Activated CD8-positive, alpha-beta T cell treated with anti-CD3 and anti-CD28 coated beads for 36 hours (primary cell): Measurements from ENCODE around the gene LRRC4B. TPM values are rescaled to one million over a fixed set of nuclear protein-coding genes. Genes with fewer than 3 reads are reported as not detected.
"Not testable (repeated sequence)": the region's sequence is repeated elsewhere in the genome, so short reads cannot be mapped to it uniquely, and the experiment has no call there.

Source experiments
- ATAC-seq: fragments of 200-7000 bp; cut with Tn5 transposase; one replicate; pipeline ENCODE4 v1.10.0; 2021; ENCODE audit warnings: mild to moderate bottlenecking, moderate library complexity
- CTCF ChIA-PET: fragments of 350-600 bp; sonication (Branson Sonifier 250); formaldehyde crosslinking; loops from one replicate; lab custom pipeline; 2021; ENCODE audit warnings: antibody characterized with exemption; lab: Charles Lee
- POLR2A ChIA-PET: fragments of 350-600 bp; sonication (Branson Sonifier 250); formaldehyde crosslinking; loops from one replicate; lab custom pipeline; 2021; ENCODE audit warnings: antibody characterized with exemption; lab: Charles Lee
- DNase-seq: peaks from one replicate; pipeline ENCODE4 v3.0.0-alpha.2; 2020
- H3K27ac Mint-ChIP-seq: one replicate; pipeline ENCODE4 v1.8.0; 2021; ENCODE audit warnings: mild to moderate bottlenecking, mixed read lengths
- H3K27me3 Mint-ChIP-seq: one replicate; pipeline ENCODE4 v1.8.0; 2021; ENCODE audit warnings: mixed read lengths
- H3K36me3 Mint-ChIP-seq: one replicate; pipeline ENCODE4 v1.8.0; 2021; ENCODE audit warnings: low read depth, mixed read lengths
- H3K4me1 Mint-ChIP-seq: one replicate; pipeline ENCODE4 v1.8.0; 2021; ENCODE audit warnings: low read depth, mixed read lengths
- H3K4me3 Mint-ChIP-seq: one replicate; pipeline ENCODE4 v1.8.0; 2021; ENCODE audit warnings: mild to moderate bottlenecking, moderate library complexity, mixed read lengths
- H3K9me3 Mint-ChIP-seq: one replicate; pipeline ENCODE4 v1.8.0; 2021; ENCODE audit warnings: mixed read lengths
- intact Hi-C: fragments of 100-400 bp; cut with micrococcal nuclease; formaldehyde crosslinking; loops from one replicate; pipeline ENCODE4 v1.10.0; 2022
- total RNA-seq, 2 experiments: library from RNA; stranded (reverse); gene quantifications; one replicate each; pipeline ENCODE4 v1.2.3, GENCODE V29; 2021
- TF ChIP-seq, protein P1 (sequence below): fragments of 200-600 bp; IDR thresholded peaks from one replicate; pipeline ENCODE4 v1.8.0; 2022; ENCODE audit warnings: antibody characterized with exemption, mild to moderate bottlenecking

LRRC4B gene, protein sequence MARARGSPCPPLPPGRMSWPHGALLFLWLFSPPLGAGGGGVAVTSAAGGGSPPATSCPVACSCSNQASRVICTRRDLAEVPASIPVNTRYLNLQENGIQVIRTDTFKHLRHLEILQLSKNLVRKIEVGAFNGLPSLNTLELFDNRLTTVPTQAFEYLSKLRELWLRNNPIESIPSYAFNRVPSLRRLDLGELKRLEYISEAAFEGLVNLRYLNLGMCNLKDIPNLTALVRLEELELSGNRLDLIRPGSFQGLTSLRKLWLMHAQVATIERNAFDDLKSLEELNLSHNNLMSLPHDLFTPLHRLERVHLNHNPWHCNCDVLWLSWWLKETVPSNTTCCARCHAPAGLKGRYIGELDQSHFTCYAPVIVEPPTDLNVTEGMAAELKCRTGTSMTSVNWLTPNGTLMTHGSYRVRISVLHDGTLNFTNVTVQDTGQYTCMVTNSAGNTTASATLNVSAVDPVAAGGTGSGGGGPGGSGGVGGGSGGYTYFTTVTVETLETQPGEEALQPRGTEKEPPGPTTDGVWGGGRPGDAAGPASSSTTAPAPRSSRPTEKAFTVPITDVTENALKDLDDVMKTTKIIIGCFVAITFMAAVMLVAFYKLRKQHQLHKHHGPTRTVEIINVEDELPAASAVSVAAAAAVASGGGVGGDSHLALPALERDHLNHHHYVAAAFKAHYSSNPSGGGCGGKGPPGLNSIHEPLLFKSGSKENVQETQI
- not detected for total RNA-seq

DNA sequence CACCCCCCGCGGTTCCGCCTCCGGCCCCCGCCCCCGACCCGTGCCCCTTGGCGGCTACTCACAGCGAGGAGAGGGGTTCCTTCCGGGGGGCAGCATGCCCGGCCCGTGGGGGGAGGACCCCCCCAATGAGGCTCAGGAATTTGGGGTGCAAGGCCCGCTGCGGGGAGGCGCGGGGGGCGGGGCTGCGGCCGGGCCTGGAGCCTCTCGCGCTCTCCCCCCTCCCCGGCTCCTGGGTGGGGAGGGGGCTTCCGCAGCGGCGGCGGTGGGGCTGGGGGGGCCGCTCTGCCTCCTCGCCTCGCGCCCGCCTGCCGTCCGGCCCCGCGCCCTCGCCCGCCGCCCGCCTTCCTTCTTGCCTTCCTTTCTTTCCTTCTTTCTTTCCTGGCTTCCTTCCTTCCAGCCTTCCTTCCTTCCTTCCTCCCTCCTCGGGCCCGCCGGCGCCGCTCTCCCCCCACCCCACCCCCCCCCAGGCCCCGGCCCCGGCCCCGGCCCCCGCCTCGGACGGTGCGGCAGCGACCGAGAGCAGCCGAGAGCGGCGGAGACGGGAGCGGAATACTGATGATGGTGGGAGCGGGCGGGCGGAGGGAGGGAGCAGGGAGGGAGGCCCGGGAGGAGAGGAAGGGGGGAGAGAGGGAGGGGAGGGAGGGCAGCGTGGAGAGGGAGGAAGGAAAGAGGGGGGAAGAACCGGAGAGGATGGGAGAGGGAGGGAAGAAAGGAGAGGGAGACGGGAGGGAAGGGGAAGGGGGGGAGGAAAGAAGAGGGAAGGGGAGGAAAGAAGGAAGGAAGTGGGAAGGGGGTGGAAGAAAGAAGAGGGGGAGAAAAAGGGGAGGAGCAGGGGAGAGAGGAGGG is at the start of gene LRRC4B:
Gene LRRC4B, minus strand, starts transcription at position 554 of the 846 bp plus-strand sequence. CDS start 19,597 bp downstream, outside the sequence.
- TF ChIP-seq, protein P1, sequence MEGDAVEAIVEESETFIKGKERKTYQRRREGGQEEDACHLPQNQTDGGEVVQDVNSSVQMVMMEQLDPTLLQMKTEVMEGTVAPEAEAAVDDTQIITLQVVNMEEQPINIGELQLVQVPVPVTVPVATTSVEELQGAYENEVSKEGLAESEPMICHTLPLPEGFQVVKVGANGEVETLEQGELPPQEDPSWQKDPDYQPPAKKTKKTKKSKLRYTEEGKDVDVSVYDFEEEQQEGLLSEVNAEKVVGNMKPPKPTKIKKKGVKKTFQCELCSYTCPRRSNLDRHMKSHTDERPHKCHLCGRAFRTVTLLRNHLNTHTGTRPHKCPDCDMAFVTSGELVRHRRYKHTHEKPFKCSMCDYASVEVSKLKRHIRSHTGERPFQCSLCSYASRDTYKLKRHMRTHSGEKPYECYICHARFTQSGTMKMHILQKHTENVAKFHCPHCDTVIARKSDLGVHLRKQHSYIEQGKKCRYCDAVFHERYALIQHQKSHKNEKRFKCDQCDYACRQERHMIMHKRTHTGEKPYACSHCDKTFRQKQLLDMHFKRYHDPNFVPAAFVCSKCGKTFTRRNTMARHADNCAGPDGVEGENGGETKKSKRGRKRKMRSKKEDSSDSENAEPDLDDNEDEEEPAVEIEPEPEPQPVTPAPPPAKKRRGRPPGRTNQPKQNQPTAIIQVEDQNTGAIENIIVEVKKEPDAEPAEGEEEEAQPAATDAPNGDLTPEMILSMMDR: no peak
- Mint-ChIP-seq H3K9me3 (no peaks in the 10 kb centered on the region), H3K27me3 (peaks cover 42% of the 10 kb centered on the region), H3K36me3 (no peaks in the 10 kb centered on the region), H3K4me1 (peaks cover 16% of the 10 kb centered on the region), H3K27ac (no peak within 1 kb of the TSS), H3K4me3 (no peak within 1 kb of the TSS)
- ATAC-seq: no peak
- DNase-seq: no peak
- intact Hi-C loops: no loop called here
- POLR2A ChIA-PET: no interaction called here
- CTCF ChIA-PET: interaction anchor here (1.7 kb wide), 1 partner anchor 12 kb away, joined by 13 read pairs; no protein-coding TSS in a partner anchor

DNA sequence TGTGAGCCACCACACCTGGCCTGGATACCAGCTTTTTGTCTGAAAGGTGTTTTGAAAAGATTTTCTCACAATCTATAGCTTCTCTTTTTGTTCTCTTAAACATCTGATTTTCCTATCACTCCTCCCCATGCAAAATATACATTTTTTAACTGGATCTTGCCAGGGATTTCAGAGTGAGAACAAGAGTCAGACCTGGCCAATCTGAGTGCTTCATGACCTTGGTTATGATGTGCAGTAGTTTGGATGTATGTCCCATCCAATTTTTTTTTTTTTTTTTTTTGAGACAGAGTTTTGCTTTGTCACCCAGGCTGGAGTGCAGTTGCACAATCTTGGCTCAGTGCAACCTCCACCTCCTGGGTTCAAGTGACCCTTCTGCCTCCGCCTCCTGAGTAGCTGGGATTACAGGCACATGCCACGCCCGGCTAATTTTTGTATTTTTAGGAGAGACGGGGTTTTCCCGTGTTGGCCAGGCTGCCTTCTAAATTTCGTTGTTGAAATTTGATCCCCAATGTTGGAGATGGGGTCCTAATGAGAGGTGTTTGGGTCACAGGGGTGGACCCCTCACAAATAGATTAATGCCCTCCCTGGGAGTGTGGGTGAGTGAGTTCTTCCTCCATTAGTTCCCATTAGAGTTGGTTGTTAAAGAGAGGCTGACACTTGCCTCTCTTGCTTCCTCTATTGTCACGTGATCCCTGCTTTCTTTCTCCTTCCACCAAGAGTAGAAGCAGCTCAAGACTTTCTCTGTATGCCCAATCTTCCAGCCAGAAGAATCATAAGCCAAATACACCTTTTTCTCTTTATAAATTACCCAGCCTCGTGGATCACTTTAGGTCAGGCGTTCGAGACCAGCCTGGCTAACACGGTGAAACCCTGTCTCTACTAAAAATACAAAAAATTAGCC is 44.5 kb upstream of the LRRC4B start:
- intact Hi-C loops, DNase-seq, ATAC-seq, H3K4me1 Mint-ChIP-seq, H3K9me3 Mint-ChIP-seq, POLR2A ChIA-PET, H3K36me3 Mint-ChIP-seq, H3K4me3 Mint-ChIP-seq, H3K27ac Mint-ChIP-seq, CTCF ChIA-PET: not testable (repeated sequence)
- peaks cover 15% of the 10 kb centered on the region for H3K27me3 Mint-ChIP-seq

DNA sequence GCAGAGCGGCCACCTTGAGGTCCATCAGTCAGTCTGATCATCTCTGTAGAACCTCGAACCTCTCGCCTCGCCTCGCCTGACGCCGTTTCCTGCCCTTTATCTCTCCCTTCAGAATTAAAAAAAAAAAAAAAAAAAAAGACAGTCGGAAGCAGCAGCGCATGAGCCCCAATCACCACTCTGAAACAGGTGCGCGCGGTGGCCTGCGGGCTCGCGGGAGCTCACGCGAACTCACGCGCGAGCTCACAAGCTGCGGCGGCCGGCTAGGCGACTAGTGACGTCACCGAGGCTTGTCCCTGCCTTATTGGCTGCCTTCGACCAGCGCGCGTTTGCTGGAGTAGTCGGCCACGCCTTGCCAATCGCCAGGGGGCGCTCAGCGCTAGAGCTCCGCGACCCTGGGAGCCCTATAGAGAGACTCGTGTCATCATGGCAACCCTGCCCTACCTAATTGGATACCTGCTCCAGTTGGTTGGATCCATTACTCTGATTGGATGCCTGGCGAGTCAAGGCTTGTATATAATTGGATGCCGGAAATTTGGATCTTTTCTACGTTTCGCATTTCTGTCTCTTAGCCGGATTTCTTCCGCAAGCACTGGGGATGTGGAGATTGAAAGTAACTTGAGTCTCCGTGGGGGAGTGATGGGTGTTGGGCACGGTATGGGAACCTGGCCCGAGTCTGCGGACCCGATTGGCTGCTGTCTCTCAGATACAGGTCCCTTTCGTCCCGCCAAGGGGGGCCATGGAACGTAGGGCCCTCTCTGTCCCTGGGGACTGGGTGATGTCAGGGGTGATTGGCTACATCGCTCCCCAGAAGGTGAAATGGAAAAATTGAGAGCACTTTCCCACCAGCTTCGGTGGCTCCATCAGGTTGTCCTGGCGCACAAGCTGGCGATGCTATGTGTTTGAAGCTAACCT is 39.9 kb upstream of the LRRC4B start:
- Mint-ChIP-seq H3K36me3 (peaks cover 3% of the 10 kb centered on the region), H3K27ac (no peak overlapping the region), H3K4me1 (peaks cover 8% of the 10 kb centered on the region), H3K4me3 (peak overlapping the region; percentile 31), H3K27me3 (peaks cover 33% of the 10 kb centered on the region), H3K9me3 (peaks cover 10% of the 10 kb centered on the region)
- POLR2A ChIA-PET: no interaction called here
- intact Hi-C loops: loop anchor here (5.0 to 10.0 kb wide), 3 partner anchors 73 to 317 kb away; no protein-coding TSS in a partner anchor
- ATAC-seq (peak; percentile 94), DNase-seq (peak; percentile 92)
- TF ChIP-seq, protein P1: peak; percentile 63
- CTCF ChIA-PET: interaction anchor here (1.0 to 1.7 kb wide), 9 partner anchors 12 to 314 kb away, joined by 3 to 10 read pairs (median 4); no protein-coding TSS in a partner anchor

DNA sequence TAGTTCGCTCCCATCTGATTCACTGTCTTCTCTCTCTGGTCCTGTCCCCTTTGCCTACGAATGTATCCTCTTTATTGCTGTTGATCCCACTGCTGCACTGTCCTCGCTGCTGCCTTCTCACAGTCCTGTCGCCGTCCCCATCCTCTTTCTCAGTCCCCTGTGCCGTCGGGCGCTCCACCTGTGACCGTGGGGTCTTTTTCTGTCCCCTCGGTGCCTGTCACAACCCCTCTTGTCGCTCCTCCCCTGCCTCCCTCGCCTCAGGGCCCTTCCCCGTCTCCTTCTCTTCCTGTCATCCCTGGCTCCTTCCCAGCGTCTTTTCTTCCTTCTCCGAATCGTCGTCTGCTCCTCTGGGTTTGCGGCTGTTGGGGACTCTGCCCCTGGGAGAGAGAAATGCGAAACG is 39.2 kb upstream of the LRRC4B start:
- DNase-seq (no peak), ATAC-seq (no peak)
- POLR2A ChIA-PET: no interaction called here
- TF ChIP-seq, protein P1: no peak
- Mint-ChIP-seq H3K27me3 (peaks cover 34% of the 10 kb centered on the region), H3K4me3 (no peak overlapping the region), H3K36me3 (peaks cover 3% of the 10 kb centered on the region), H3K9me3 (peaks cover 10% of the 10 kb centered on the region), H3K4me1 (peaks cover 8% of the 10 kb centered on the region), H3K27ac (no peak overlapping the region)
- CTCF ChIA-PET: interaction anchor here (1.0 to 1.7 kb wide), 9 partner anchors 11 to 315 kb away, joined by 3 to 10 read pairs (median 4); no protein-coding TSS in a partner anchor
- intact Hi-C loops: loop anchor here (5.0 to 10.0 kb wide), 3 partner anchors 73 to 317 kb away; no protein-coding TSS in a partner anchor
